Kidney tubule cell (primary cell): ENCODE data around the gene ATAD3B.
"Not testable (repeated sequence)": the region's sequence is repeated elsewhere in the genome, so short reads cannot be mapped to it uniquely, and the experiment has no call there.

ENCODE experiments used
- DNase-seq: peaks from one replicate; pipeline ENCODE4 v3.0.0-alpha.2; 2018; ENCODE audit warnings: low spot score

The ATAD3B gene

DNA sequence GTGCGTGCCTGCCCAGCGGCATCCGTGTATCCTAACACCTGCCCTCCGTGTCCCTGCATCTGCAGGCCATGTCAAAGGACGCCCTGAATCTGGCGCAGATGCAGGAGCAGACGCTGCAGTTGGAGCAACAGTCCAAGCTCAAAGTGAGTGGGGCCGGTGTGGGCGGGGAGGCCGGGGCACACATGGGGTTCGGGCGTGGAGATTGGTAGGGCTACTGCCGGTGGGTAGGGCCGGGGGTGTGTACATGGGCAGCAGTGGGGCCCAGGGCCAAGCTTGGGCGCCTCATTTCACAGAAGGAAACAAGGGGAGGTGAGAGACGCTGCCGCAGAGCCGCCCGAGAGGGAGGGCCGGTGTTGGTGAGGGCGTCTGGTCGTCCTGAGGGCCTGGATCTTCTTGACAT is 20.9 kb upstream of the ATAD3B start:
- not testable (repeated sequence) for DNase-seq

DNA sequence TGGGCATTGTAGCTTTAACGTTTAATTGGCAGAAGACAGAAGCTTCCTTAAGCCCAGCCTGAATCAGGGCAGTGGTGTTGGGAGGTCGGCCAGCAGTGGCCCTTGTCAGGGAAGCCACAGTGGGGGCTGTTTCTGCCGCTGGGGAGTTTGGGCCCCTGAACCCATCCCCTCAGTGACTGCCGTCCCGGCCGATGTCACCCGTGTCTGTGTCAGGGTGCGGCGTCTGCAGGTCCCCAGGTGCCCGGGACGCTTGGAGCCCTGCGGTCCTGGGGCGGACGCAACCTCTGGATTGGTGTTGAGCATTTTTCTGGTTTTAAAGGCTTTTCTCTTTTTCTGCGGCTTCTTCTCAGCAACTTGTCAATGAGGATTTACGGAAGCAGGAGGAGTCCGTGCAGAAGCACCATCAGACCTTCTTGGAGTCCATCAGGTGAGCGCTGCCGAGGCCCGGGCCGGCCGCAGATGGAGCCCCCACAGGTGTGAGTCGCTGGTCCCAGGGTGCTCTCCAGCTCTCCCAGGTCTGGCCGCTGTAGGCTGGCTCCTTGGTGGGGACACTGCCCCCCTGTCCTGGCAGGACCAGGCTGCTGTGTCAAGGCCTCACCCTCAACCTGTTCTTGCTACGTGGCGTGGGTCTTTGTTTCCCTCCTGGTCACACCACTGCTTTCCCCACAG is 19.7 kb upstream of the ATAD3B start:
- DNase-seq = no peak

DNA sequence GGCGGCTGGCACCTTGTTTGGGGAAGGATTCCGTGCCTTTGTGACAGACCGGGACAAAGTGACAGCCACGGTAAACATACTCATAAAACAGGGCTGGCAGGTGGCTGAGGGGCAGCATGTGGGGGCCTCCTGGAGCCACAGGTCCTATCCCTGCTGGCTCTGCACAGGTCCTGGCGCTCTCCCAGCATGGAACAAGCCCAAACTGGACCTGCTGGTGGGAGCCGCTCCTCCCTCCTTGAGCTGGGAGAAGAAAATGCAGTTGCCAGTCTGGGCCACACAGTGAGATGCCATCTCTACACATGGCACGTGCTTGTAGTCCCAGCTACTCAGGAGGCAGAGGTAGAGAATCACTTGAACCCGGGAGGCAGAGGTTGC is 19.2 kb upstream of the ATAD3B start:
- not testable (repeated sequence) for DNase-seq

DNA sequence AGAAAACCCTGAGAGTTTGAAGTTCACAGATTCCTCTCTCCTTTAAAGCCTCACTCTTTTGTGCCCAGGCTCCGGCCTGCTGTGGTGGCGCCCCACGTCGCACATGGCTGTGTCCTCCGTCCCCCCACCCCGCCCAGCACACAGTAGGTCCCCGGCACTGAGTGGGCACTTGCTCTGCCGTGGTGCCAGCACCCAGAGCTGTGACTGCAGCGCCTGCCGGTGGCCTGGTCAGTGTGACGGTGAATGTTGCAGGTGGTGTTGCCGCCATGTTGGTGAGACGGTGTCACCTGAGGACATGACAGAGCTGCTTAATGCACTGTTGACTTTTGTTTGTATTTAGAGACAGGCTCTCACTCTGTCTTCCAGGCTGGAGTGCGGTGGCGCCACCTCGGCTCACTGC is 18.7 kb upstream of the ATAD3B start:
- DNase-seq = no peak

DNA sequence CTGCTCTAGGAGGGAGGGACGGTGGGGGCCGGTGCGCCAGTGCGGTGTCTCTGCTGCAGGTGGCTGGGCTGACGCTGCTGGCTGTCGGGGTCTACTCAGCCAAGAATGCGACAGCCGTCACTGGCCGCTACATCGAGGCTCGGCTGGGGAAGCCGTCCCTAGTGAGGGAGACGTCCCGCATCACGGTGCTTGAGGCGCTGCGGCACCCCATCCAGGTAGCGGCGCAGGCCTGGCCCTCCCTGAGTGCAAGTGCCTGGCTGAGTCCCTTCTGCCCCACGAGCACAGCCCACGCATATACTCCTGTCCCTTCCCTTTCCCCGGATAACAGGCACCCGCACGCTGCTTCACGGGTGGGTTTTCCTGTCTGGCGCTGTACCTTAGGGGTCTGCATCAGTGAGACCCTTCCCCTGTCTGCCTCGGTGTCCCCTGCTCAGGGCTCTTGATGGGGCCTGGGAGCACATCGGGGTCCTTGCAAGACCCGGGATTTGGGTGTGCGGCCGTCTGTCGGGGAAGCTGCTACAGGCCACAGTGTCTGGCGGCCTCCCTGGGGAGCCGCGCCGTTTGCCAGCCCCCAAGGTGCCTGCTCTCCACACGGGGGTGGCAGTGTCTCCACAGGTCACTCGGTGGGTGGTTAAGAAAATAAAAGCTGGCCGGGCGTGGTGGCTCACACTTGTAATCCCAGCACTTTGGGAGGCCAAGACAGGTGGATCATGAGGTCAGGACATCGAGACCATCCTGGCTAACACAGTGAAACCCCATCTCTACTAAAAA is 17.1 kb upstream of the ATAD3B start:
- DNase-seq = not testable (repeated sequence)

DNA sequence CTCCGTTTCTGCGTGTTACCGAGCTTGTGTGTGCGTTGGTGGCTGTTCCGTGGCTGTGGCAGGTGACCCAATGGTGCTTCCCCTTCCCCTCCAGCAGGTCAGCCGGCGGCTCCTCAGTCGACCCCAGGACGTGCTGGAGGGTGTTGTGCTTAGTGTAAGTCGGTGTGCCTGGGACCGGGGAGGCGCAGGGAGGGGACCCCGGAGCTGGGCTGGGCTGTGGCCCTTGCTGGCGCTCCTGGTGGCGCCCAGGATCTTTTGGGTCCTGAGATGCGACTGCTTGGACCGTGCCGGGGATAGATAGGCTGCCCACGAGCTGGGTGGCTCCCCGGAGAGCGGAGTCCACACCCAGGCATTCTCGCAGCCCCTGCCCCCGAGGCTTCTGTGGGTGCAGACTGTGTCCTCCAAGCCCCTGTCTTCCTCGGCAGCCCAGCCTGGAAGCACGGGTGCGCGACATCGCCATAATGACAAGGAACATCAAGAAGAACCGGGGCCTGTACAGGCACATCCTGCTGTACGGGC is 16.1 kb upstream of the ATAD3B start:
- no peak for DNase-seq

DNA sequence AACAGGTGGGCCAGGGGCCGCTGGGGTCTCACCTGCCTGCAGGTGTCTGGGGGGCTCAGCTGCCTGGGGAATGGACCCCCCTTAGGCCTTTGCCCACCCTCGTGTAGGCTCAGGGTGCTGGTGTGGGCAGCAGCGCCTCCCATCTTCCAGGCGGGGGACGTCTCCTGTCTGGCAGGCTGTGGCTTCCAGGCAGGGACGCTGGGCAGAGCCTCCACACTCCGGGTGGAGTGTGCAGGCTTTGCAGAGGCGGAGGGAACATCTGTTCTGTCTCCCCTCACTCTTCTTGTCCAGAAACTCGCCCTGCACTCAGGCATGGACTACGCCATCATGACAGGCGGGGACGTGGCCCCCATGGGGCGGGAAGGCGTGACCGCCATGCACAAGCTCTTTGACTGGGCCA is 15.6 kb upstream of the ATAD3B start:
- not testable (repeated sequence) for DNase-seq

DNA sequence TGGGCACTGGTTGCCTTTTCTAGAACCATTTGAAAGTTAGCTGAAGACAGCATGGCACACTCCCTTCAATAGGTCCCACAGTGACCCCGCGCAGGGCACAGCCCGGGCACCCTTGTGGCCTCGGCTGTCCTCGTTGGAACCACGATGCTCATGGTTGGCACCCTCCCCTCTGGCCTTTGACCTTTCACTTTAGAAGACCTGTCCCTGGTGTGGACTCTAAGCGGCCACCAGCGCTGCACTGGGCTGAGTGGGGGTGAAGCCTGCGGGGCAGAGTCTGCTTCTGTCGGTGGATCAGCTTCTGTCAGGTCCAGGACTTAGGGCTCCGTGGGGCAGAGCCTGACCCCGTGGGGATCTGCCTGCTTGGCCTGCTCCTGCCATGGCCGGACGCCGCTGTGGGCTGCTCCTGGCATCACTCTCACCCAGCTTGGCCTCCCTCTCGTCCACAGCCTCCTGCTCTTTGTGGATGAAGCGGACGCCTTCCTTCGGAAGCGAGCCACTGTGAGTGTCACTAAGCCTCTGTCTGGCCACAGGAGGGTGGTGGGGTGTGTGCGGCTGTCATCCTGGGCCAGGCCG is 14.8 kb upstream of the ATAD3B start:
- not testable (repeated sequence) for DNase-seq

DNA sequence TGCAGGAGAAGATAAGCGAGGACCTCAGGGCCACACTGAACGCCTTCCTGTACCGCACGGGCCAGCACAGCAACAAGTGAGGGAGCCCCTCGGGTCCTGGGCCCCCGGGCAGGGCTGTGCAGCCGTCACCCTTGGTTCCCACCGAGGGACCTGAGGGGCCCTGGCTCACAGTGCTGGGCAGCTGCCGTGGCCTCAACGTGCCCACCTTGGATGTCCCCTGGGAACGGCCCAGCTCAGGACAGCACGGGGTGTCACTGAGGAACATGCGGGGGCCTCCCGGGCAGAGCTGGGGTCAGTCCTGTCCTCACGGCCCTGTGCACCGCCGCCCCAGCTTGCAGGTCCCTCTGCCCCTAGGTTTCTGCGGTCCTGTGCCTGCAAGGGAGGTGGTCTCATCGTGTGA is 12.4 kb upstream of the ATAD3B start:
- DNase-seq = not testable (repeated sequence)

DNA sequence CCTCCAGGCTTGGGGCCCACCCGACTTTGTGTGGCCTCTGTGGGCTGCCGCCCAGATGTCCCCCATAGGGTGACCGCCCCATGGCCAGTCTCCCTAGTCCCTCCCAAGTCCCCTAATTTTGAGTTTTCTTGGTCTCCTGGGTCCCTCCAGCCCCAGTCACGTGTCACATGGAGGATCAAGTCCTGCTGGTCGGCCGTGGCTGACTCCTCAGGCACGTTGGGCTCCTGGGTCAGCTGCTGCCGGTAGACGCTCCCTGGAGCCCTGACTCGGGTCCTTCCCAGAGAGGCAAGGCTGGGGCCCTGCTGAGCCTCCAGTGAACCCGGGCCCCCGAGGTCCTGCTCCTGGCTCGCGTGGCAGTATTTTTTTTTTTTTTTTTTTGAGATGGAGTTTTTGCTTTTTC is 11.9 kb upstream of the ATAD3B start:
- DNase-seq = not testable (repeated sequence)

DNA sequence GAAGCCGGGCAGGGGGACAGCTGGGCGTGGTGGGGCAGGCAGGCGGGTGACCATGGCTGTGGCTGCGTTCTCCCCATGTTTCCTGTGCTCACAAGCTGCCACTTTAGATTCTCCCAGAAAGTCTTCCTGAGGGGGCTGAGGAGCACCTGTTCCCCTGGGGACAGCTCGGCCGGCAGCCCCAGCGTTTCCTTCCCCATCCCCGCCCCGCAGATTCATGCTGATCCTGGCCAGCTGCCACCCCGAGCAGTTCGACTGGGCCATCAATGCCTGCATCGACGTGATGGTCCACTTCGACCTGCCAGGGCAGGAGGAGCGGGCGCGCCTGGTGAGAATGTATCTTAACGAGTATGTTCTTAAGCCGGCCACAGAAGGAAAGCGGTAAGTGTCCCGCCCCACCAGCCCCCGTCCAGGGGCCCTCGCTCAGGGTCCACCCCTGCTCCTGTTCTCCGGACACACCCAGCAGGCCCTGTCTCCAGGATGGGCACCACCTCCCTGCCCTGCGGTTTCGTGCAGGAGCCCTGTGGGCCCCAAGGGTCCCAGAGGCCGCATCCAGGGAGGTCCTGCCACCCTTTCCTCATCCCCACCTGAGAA is 10.9 kb upstream of the ATAD3B start:
- no peak for DNase-seq

DNA sequence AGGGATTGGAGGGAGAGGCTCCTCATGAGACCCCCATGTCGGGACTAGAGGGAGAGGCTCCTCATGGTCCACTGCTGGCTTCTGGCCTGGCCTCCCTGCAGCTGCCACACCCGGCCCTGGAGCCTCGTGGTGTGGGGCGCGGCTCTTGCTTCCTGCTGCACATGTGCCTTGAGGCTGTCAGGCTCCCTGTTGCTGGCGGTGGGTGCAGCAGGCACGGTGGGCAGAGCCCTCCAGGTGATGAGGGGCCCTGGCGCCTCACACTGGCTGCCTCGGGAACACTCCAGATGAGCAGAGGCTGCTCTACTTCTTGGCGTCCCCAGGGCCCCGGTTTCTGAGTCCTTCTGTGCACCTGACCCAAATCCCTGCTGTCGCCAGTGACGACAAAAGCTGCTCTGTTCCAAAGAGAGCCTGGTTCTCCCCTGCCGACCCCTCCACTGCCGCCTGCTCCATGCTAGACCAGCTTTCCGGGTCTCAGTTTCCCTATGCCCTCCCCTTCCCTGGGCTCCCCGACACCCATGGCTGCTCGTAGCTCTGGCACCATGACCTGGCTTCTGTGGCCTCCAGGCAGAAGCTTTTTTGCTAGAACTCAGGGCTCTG is 9.7 kb upstream of the ATAD3B start:
- DNase-seq = peak; percentile 13

DNA sequence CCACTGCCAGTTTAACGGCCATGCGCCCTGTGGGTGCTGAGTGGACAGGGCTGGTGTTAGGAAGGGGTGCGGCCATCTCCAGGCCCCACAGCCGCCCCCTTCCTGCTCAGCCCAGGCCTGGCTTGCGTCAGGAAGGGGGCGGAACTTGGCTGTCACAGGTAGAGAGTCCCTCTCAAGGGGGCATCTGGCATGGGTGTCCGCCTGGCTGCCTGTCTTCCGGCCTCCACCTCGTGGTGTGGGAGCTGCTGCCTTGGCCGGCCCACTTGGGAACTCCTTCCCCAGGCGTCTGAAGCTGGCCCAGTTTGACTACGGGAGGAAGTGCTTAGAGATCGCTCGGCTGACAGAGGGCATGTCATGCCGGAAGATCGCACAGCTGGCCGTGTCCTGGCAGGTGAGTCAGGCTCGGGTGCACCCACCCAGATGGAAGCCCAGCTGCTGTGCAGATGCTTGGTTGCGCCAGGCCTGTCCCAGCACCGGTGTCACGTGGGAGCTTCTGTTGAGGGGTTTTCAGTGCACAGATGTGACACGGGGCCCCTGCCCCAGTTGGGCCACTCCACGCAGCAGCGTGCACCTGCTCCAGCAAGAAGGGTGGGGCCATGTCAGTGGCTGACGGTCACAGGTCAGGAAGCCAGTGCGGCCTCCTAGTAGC is 9.1 kb upstream of the ATAD3B start:
- DNase-seq = peak; percentile 94

DNA sequence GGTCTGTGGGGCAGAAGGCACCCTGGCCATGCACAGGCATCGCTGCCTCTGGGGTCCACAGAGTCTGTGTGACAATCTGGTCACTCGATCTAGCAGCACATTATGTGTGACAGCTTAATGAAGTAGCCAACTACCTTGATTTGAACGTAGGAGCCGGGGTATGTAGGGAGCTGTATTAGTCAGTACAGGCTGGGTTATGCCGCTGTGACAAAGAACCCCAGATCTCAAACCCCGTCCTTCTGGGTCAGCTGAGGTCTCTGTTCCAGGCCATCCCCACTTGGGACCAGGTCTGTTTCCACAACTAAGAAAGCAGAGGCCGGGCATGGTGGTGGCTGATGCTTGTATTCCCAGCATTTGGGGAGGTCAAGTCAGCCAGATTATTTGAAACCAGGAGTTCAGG is 8.3 kb upstream of the ATAD3B start:
- no peak for DNase-seq

DNA sequence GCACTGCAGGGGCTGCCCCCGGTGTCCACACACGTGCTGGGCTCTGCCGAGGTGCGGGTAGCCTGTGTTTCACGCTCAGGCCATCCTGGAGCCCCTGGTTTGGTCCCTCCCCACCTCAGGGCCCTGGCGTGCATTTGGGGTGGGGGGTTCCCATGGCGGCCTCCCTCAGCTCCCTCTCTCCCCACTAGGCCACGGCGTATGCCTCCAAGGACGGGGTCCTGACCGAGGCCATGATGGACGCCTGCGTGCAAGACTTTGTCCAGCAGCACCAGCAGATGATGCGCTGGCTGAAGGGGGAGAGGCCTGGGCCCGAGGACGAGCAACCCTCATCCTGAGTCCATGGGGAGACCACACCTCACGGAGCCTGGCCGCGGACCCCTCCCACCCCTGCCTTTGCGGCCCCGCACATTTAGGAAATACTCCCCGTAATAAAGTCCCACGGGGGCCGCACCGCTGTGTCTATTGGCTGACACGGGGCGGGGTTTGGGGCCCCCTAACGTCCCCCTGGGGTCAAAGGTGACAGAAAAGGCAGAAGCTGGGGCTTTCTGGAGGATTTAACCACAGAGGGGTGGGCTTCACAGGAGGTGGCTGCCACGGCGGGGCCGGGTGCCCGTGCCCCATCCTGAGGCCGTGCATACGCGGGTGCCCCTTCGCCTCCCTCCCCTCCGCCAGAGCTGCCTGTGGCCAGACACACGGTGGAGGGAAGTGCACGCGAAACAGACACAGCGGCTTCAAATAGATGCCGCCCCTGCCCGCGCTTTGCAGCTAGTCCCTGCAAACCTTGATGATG is 3.2 kb upstream of the ATAD3B start:
- not testable (repeated sequence) for DNase-seq

DNA sequence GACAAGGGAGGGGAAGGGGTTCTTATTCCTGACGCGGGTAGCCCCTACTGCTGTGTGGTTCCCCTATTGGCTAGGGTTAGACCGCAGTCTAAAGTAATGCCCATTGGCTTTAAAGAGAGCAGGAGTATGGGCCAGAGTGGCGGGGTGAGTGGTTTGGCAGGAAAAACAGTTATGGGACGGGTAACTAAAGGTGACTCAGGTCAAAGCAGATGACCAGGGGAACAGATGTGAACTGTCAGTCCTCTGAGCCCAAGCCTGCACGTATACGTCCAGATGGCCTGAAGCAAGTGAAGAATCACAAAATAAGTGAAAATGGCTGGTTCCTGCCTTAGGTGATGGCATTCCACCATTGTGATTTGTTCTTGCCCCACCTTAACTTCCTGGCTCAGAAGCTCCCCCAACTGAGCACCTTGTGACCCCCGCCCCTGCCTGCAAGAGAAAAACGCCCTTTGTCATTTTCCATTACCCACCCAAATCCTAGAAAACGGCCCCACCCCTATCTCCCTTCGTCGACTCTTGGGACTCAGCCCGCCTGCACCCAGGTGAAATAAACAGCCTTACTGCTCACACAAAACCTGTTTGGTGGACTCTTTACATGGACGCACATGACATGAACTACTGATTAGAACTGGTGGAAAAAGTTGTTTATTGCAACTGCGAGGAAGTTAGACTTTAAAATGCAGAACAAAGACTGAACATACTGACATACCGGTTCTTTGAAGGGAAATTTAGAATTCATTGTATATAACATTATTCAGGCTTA is 758 bp upstream of the ATAD3B start:
- peak; percentile 2 for DNase-seq

DNA sequence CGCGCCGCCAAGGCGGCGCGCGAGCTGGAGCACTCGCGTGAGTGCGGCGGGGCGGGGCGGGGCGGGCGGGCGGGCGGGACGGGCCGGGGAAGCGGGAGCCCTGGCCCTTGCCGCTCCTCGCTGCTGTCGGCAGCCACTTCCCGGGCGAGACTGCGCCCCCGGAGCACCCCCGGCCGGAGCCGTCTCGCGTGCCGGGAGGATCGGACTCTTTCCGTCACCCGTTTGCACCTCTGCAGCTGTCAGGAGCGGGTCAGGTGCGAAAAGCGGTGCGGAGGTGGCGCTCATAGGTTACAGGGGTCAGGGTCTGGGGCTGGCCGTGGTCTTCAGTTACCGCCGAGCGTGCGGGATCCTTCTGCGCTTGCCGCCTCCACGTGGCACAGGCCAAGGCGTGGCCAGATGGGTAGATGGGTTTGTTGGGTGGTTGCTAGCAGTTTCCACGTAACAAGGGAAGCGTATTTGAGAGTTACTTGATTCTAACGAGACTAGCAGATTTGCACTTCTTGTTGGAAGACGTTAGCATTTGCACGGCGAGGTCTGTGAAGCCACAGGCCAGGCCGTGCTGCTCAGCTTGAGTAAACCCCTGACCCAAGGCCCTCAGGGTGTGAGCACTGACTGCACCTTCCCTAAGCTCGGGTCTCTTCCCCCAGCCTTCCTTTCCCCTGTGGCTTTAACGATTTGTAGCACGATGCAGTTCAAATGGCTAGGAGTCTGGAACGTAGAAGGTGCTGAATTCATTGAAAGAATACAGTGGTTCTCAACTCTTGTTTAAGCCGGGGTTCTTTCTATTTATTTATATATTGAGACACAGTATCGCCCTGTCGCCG is 700 bp downstream of the ATAD3B start:
- DNase-seq = peak; percentile 7

DNA sequence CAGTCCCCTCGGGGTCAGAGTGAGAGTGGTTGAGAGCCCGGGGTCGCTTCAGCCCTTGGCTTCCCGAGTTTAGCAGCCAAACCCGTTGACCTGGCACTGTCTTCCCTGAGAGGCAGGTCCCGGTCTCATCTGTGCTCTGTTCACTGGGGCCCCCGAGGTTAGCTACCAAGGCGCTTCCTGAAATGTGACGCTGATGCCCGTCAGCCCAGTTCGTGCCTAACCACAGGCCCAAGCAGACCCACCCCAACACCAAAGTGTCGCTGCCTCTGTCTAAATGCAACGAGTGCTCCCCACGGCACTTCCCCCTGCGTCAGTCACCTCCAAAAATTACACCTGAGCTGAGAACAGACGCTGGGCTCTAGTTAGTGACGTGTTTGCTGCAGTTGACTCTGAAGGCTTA is 4.4 kb downstream of the ATAD3B start:
- DNase-seq = not testable (repeated sequence)

DNA sequence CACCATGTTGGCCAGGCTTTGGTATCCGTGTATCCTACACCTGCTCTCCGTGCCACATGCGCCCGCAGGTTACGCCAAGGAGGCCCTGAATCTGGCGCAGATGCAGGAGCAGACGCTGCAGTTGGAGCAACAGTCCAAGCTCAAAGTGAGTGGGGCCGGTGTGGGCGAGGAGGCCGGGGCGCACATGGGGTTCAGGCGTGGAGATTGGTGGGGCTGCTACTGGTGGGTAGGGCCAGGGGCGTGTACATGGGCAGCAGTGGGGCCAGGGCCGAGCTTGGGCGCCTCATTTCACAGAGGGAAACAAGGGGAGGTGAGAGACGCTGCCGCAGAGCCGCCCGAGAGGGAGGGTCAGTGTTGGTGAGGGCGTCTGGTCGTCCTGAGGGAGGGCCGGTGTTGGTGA is 5.6 kb downstream of the ATAD3B start:
- no peak for DNase-seq
